K562 (cell line): ENCODE data around the gene WIPF3. TPM values are rescaled to one million over a fixed set of nuclear protein-coding genes. Genes with fewer than 3 reads are reported as not detected.
A peak's percentile ranks its signal among the peaks of the same experiment; 100 is the strongest.

Experiments
- MLX ChIP-seq, 2 experiments: fragments of 450-650 bp in 1 of 2; sonication (generic) in 1 of 2; formaldehyde crosslinking; conservative IDR thresholded peaks; 2 replicates each; pipeline versions ENCODE4 v1.4.0 to v1.8.1; 2020 to 2022; ENCODE audit warnings: mild to moderate bottlenecking in 1 of 2, missing genetic modification reagents in 1 of 2
- MYC ChIP-seq, 2 experiments: fragments of 250-450 bp in 1 of 2; sonication (Bioruptor Pico) in 1 of 2; IDR thresholded peaks; 2 replicates each; pipeline versions ENCODE4 v1.5.1 to v1.6.1; 2012 to 2021; ENCODE audit warnings: low read depth in 2 of 2, borderline replicate concordance in 1 of 2, improper control_type of control experiment in 1 of 2, low read length in 1 of 2, mild to moderate bottlenecking in 1 of 2, moderate library complexity in 1 of 2
- POLR2AphosphoS2 ChIP-seq: IDR thresholded peaks from 2 replicates; pipeline ENCODE4 v1.6.1; 2012; ENCODE audit warnings: low read length, improper control_type of control experiment
- SMARCA4 ChIP-seq: fragments of 450-650 bp; IDR thresholded peaks from 2 replicates; pipeline ENCODE4 v1.6.1; 2016
- ZBTB11 ChIP-seq, 3 experiments: fragments of 200-800 bp in 1 of 3; fragments of 250-450 bp in 1 of 3; fragments of 450-650 bp in 1 of 3; sonication (Bioruptor Pico) in 1 of 3; sonication (Bioruptor generic) in 1 of 3; formaldehyde crosslinking in 1 of 3; IDR thresholded peaks; 2 replicates each; pipeline versions ENCODE4 v1.6.1 to v1.8.0; 2016 to 2022; ENCODE audit warnings: mild to moderate bottlenecking in 2 of 3, missing genetic modification characterization in 2 of 3, missing compliant biosample characterization in 1 of 3, moderate library complexity in 1 of 3
- ZBTB33 ChIP-seq: sonication (generic); formaldehyde crosslinking; IDR thresholded peaks from 2 replicates; pipeline ENCODE4 v1.8.1; 2023; ENCODE audit warnings: mild to moderate bottlenecking, missing genetic modification reagents
- ZFP36 ChIP-seq: fragments of 150-350 bp; IDR thresholded peaks from 2 replicates; pipeline ENCODE4 v1.6.1; 2018; ENCODE audit warnings: low read length, low read depth; ENCODE audit not compliant: partially characterized antibody
- ZNF407 ChIP-seq: fragments of 450-650 bp; IDR thresholded peaks from 2 replicates; pipeline ENCODE4 v1.6.1; 2016; ENCODE audit warnings: low read depth
- ZNF717 ChIP-seq: fragments of 250-450 bp; sonication (Bioruptor Pico); IDR thresholded peaks from 2 replicates; pipeline ENCODE4 v1.5.0; 2021
- polyA plus RNA-seq, 8 experiments: library from polyadenylated mRNA; depleted of rRNA in 4 of 8; stranded (reverse) in 5 of 8; unstranded in 3 of 8; fragments of >200 nt; fragmentation: Nextera tagmentation in 2 of 8; fragmentation: Illumina TruSeq in 1 of 8; extraction: Ambion mirVana in 2 of 8; extraction: Trizol in 1 of 8; gene quantifications; 2 replicates each; pipeline versions ENCODE4 v1.2.1 to v1.2.3, GENCODE V29; 2011 to 2014; ENCODE audit warnings: inconsistent platforms in 1 of 8, missing spikeins in 1 of 8
- total RNA-seq, 7 experiments: library from RNA; depleted of rRNA in 6 of 7; stranded (reverse); fragments of >200 nt in 6 of 7; fragmentation: Illumina TruSeq in 2 of 7; extraction: Trizol in 2 of 7; gene quantifications; 2 replicates each; pipeline versions ENCODE4 v1.2.1 to v1.2.3, GENCODE V29; 2011 to 2021; ENCODE audit warnings: low replicate concordance in 1 of 7

The WIPF3 gene
- total and polyA plus RNA-seq, 9 of the 15 experiments (the other 6 are each of a cell fraction or from before 2014, with no cell fraction given) = 0.18 to 3.2 (median 1.7) TPM

GRCh38 chr7:29806995-29807841, 910 bp downstream of the WIPF3 start (continued):
- TF ChIP-seq ZNF407 (no peak), ZBTB11 (CRISPR knock-in tag; IDR thresholded peaks at IDR 0.05) (no peak), MLX (CRISPR knock-in tag; conservative IDR thresholded peaks at IDR 0.05) (no peak), MYC (IDR thresholded peaks at IDR 0.05; ENCODE audit: low read depth, low read length) (no peak), MYC (CRISPR knock-in tag; IDR thresholded peaks at IDR 0.05; ENCODE audit: borderline replicate concordance, low read depth) (no peak), POLR2AphosphoS2 (no peak), ZNF717 (CRISPR knock-in tag) (no peak), ZBTB33 (CRISPR knock-in tag) (peak; percentile 97), ZFP36 (peak; percentile 66), SMARCA4 (no peak)
